Measurements from ENCODE around the gene NEURL1.

- TF ChIP-seq EZH2 (IDR thresholded peaks at IDR 0.05; ENCODE audit: borderline replicate concordance, control insufficient read depth, low read depth, low read length) = no peak
- no peak for TF ChIP-seq MEF2A (IDR thresholded peaks at IDR 0.05; ENCODE audit: insufficient read depth, low read depth, low read length)
- no peak for TF ChIP-seq EP300 (IDR thresholded peaks at IDR 0.05; ENCODE audit: borderline replicate concordance in 1 of 2, control insufficient read depth in 1 of 2, low read depth in 2 of 2, low read length in 2 of 2)
- no peak for TF ChIP-seq HDAC6 (IDR thresholded peaks at IDR 0.05; ENCODE audit: unreplicated experiment)
- no peak for TF ChIP-seq CUX1 (IDR thresholded peaks at IDR 0.05; ENCODE audit: insufficient replicate concordance, low read depth, low read length)
- TF ChIP-seq CTCF (IDR thresholded peaks at IDR 0.05 in 2 of 3, conservative IDR thresholded peaks at IDR 0.05 in 1 of 3; ENCODE audit: control insufficient read depth in 2 of 3, extremely low read depth in 1 of 3, insufficient read depth in 1 of 3, low read depth in 3 of 3, low read length in 3 of 3) = peak; percentile 62 to 74 (median 66); a peak in 5 of 6 replicates
- TF ChIP-seq CREB1 (IDR thresholded peaks at IDR 0.05; ENCODE audit: low read depth) = no peak
- TF ChIP-seq MTA3 (IDR thresholded peaks at IDR 0.05; ENCODE audit: borderline replicate concordance, low read length) = no peak
- TF ChIP-seq ATF2 (IDR thresholded peaks at IDR 0.05; ENCODE audit: low read length) = no peak
- no peak for TF ChIP-seq ELK1 (IDR thresholded peaks at IDR 0.05; ENCODE audit: low read depth, low read length)
- TF ChIP-seq YY1 (IDR thresholded peaks at IDR 0.05; ENCODE audit: low read depth, low read length) = no peak
- no peak for TF ChIP-seq ZNF24 (IDR thresholded peaks at IDR 0.05)
- TF ChIP-seq FOXM1 (IDR thresholded peaks at IDR 0.05; ENCODE audit: low read depth, low read length) = no peak
- no peak for TF ChIP-seq PAX5 (IDR thresholded peaks at IDR 0.05; ENCODE audit: borderline replicate concordance, low read depth, low read length)
Measured at GRCh38 chr10:103605359-103606096, 112.0 kb downstream of the NEURL1 start.

All from GM12878 (cell line).